HepG2 (cell line): ENCODE data around the gene FAM83D. TPM values are rescaled to one million over a fixed set of nuclear protein-coding genes. Genes with fewer than 3 reads are reported as not detected.

Experiments
- CEBPB ChIP-seq: IDR thresholded peaks from 2 replicates; pipeline ENCODE4 v1.6.1; 2011; ENCODE audit warnings: low read depth, low read length, improper control_type of control experiment, borderline replicate concordance
- CREB1 ChIP-seq, 2 experiments: fragments of 450-650 bp in 1 of 2; IDR thresholded peaks; 2 replicates each; pipeline ENCODE4 v1.6.1; 2016 to 2017; ENCODE audit warnings: control low read depth in 1 of 2, mild to moderate bottlenecking in 1 of 2, missing compliant biosample characterization in 1 of 2, missing genetic modification characterization in 1 of 2
- DR1 ChIP-seq: sonication (generic); formaldehyde crosslinking; IDR thresholded peaks from 2 replicates; pipeline ENCODE4 v1.8.0; 2021; ENCODE audit warnings: mild to moderate bottlenecking, missing genetic modification reagents, inconsistent platforms
- ELF3 ChIP-seq: IDR thresholded peaks from 2 replicates; pipeline ENCODE4 v1.6.1; 2016; ENCODE audit warnings: missing genetic modification reagents, missing compliant biosample characterization
- FOSL2 ChIP-seq: sonication (generic); formaldehyde crosslinking; IDR thresholded peaks from 2 replicates; pipeline ENCODE4 v1.4.0; 2020; ENCODE audit warnings: missing genetic modification reagents
- SATB2 ChIP-seq: sonication (generic); formaldehyde crosslinking; IDR thresholded peaks from 2 replicates; pipeline ENCODE4 v1.5.0; 2020; ENCODE audit warnings: missing genetic modification reagents
- SP1 ChIP-seq, 2 experiments: fragments of 450-650 bp in 1 of 2; sonication (generic) in 1 of 2; formaldehyde crosslinking in 1 of 2; IDR thresholded peaks; 2 replicates each; pipeline versions ENCODE4 v1.4.0 to v1.6.1; 2016 to 2020; ENCODE audit warnings: missing genetic modification reagents in 1 of 2
- ZBTB7B ChIP-seq: sonication (generic); formaldehyde crosslinking; IDR thresholded peaks from 2 replicates; pipeline ENCODE4 v1.4.0; 2020; ENCODE audit warnings: missing genetic modification reagents
- ZNF143 ChIP-seq: sonication (generic); formaldehyde crosslinking; IDR thresholded peaks from 2 replicates; pipeline ENCODE4 v1.4.0; 2020; ENCODE audit warnings: missing genetic modification reagents
- ZNF232 ChIP-seq: sonication (generic); formaldehyde crosslinking; IDR thresholded peaks from 2 replicates; pipeline ENCODE4 v1.4.0; 2020; ENCODE audit warnings: missing genetic modification reagents, borderline replicate concordance
- ZNF260 ChIP-seq: sonication (generic); formaldehyde crosslinking; IDR thresholded peaks from 2 replicates; pipeline ENCODE4 v1.4.0; 2020; ENCODE audit warnings: missing genetic modification reagents, low read depth, mild to moderate bottlenecking, borderline replicate concordance
- ZNF598 ChIP-seq: sonication (generic); formaldehyde crosslinking; IDR thresholded peaks from 2 replicates; pipeline ENCODE4 v1.5.1; 2020; ENCODE audit warnings: mild to moderate bottlenecking, missing genetic modification reagents, borderline replicate concordance
- ZNF615 ChIP-seq: sonication (generic); formaldehyde crosslinking; IDR thresholded peaks from 2 replicates; pipeline ENCODE4 v1.5.0; 2020; ENCODE audit warnings: mild to moderate bottlenecking, missing genetic modification reagents, borderline replicate concordance
- polyA plus RNA-seq, 8 experiments: library from polyadenylated mRNA; depleted of rRNA in 3 of 8; stranded (reverse) in 7 of 8; unstranded in 1 of 8; fragments of >200 nt; fragmentation: Illumina TruSeq in 4 of 8; extraction: Trizol in 4 of 8; gene quantifications; 2 replicates each; pipeline versions ENCODE4 v1.2.1 to v1.2.3, GENCODE V29; 2011 to 2016; ENCODE audit warnings: low read depth in 4 of 8, missing spikeins in 1 of 8, mixed read lengths in 1 of 8; ENCODE audit not compliant: insufficient read depth in 1 of 8
- total RNA-seq, 5 experiments: library from RNA; depleted of rRNA; stranded (reverse); fragments of >200 nt; fragmentation: Illumina TruSeq; extraction: Trizol; gene quantifications; 2 replicates each; pipeline ENCODE4 v1.2.3, GENCODE V29; 2016; ENCODE audit warnings: low read depth in 1 of 5
- TF ChIP-seq, protein P1 (sequence below): sonication (generic); formaldehyde crosslinking; IDR thresholded peaks from 2 replicates; pipeline ENCODE4 v1.4.0; 2020; ENCODE audit warnings: mild to moderate bottlenecking, missing genetic modification reagents
- TF ChIP-seq, protein P2 (sequence below): IDR thresholded peaks from 2 replicates; pipeline ENCODE4 v1.6.1; 2016; ENCODE audit warnings: mild to moderate bottlenecking
- TF ChIP-seq, protein P3 (sequence below): sonication (generic); formaldehyde crosslinking; IDR thresholded peaks from 2 replicates; pipeline ENCODE4 v1.8.0; 2022; ENCODE audit warnings: missing genetic modification reagents, low read depth, mild to moderate bottlenecking, borderline replicate concordance
- TF ChIP-seq, protein P4 (sequence below): sonication (generic); formaldehyde crosslinking; IDR thresholded peaks from 2 replicates; pipeline ENCODE4 v1.8.0; 2023; ENCODE audit warnings: mild to moderate bottlenecking, missing genetic modification reagents

Gene FAM83D
- total and polyA plus RNA-seq, 2 of the 13 experiments (the other 11 are each of a cell fraction or from before 2014, with no cell fraction given), result 51.4 to 64.0 TPM

DNA sequence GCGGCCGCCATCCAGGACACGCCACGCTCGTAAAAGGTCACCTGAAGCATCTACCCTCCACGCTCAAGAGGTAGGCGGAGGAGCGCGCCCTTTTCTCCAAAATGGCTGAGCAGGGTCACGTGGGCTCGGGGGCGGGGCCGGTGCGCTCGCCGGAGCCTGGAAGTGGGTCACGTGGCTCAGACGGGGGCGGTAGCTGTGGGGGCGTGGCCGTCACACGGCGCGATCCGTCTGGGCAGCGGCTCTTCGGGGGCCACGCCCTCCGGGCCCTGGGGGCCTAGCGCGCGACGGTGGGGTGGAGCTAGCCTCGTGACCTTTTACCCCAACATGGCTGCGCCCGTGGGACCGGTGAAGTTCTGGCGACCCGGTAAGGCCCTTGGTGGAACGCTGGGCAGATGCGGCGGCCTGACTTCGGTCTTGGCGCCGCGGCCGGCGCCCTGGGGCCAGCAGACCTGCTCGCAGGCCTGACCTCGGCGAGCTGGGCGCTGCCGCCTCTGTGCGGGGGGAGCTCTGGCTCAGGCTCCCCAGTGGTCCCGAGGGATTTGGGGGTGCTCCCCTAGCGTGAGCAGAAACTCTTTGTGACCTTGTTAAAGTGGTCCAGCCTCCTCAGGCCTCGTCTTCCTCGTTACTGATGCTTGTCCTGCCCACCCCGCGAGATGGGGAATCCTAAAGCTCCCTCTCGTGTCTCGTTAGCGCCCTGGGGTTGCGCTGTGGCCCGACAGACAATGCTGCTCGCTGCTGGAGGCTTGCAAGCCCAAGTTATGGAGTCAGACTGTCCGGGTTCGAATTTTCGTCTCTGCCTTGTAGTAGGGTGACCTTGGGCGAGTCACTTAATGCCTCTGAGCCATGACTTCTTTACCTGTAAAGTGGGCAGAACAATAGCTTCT, 36.1 kb downstream of the FAM83D start, which contains the start of gene DHX35 (continued):
- TF ChIP-seq, protein P1, sequence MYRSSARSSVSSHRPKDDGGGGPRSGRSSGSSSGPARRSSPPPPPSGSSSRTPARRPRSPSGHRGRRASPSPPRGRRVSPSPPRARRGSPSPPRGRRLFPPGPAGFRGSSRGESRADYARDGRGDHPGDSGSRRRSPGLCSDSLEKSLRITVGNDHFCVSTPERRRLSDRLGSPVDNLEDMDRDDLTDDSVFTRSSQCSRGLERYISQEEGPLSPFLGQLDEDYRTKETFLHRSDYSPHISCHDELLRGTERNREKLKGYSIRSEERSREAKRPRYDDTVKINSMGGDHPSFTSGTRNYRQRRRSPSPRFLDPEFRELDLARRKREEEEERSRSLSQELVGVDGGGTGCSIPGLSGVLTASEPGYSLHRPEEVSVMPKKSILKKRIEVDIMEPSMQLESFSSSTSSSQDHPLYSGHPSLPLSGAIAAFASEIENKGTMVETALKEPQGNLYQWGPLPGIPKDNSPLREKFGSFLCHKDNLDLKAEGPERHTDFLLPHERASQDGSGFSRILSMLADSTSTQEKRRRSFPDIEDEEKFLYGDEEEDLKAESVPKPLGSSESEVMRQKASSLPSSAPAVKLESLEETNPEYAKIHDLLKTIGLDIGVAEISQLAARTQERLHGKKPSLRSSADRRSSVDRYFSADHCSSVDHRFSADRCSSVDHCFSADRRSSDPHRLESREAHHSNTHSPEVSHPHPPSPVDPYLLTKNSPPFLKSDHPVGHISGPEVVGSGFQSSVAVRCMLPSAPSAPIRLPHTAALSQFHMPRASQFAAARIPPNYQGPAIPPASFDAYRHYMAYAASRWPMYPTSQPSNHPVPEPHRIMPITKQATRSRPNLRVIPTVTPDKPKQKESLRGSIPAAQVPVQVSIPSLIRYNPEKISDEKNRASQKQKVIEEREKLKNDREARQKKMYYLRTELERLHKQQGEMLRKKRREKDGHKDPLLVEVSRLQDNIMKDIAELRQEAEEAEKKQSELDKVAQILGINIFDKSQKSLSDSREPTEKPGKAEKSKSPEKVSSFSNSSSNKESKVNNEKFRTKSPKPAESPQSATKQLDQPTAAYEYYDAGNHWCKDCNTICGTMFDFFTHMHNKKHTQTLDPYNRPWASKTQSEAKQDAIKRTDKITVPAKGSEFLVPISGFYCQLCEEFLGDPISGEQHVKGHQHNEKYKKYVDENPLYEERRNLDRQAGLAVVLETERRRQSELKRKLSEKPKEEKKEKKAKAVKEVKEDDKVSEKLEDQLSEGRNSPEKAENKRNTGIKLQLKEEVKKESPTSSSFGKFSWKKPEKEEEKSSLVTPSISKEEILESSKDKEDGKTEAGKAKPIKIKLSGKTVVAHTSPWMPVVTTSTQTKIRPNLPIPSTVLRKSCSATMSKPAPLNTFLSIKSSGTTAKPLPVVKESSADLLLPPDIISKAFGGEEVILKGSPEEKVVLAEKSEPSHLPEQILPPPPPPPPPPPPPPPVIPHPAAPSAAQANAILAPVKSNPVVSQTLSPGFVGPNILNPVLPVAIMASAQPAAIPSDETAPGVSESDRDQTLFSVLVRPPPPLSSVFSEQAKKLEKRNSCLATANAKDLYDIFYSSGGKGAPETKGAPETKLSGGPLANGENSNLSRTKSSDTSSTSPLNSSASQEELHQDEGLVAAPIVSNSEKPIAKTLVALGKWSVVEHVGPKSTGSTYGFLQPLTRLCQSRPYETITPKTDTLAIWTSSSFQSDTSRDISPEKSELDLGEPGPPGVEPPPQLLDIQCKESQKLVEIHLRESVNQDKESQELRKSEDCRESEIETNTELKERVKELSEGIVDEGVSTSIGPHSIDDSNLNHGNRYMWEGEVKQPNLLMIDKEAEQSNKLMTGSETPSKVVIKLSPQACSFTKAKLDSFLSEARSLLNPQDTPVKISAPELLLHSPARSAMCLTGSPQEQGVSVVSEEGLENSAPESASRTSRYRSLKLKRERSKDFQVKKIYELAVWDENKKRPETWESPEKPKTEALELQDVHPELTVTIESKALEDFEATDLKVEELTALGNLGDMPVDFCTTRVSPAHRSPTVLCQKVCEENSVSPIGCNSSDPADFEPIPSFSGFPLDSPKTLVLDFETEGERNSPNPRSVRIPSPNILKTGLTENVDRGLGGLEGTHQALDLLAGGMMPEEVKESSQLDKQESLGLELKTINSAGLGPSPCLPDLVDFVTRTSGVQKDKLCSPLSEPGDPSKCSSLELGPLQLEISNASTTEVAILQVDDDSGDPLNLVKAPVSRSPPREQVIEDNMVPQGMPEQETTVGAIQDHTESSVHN (CRISPR knock-in tag), result peak; percentile 63; the same call in 1 of the 2 replicates
- TF ChIP-seq, protein P2, sequence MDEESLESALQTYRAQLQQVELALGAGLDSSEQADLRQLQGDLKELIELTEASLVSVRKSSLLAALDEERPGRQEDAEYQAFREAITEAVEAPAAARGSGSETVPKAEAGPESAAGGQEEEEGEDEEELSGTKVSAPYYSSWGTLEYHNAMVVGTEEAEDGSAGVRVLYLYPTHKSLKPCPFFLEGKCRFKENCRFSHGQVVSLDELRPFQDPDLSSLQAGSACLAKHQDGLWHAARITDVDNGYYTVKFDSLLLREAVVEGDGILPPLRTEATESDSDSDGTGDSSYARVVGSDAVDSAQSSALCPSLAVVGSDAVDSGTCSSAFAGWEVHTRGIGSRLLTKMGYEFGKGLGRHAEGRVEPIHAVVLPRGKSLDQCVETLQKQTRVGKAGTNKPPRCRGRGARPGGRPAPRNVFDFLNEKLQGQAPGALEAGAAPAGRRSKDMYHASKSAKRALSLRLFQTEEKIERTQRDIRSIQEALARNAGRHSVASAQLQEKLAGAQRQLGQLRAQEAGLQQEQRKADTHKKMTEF (CRISPR knock-in tag), result peak; percentile 98
- TF ChIP-seq DR1 (CRISPR knock-in tag), result peak; percentile 96
- peak; percentile 85 for TF ChIP-seq CREB1 (IDR thresholded peaks at IDR 0.05)
- TF ChIP-seq CREB1 (CRISPR knock-in tag; IDR thresholded peaks at IDR 0.05), result no peak
- no peak; the same call in 1 of the 2 replicates for TF ChIP-seq SATB2 (CRISPR knock-in tag)
- peak; percentile 79; the same call in 1 of the 2 replicates for TF ChIP-seq SP1 (IDR thresholded peaks at IDR 0.05)
- TF ChIP-seq SP1 (CRISPR knock-in tag; IDR thresholded peaks at IDR 0.05), result peak; percentile 99
- TF ChIP-seq ELF3 (CRISPR knock-in tag), result peak; percentile 82
- no peak for TF ChIP-seq CEBPB
- 0 out of 2 replicates have a peak, but pooled peaks have one; percentile 2 for TF ChIP-seq FOSL2 (CRISPR knock-in tag)
- 0 out of 2 replicates have a peak, but pooled peaks have one; percentile 55 for TF ChIP-seq ZNF260 (CRISPR knock-in tag)
- TF ChIP-seq, protein P3, sequence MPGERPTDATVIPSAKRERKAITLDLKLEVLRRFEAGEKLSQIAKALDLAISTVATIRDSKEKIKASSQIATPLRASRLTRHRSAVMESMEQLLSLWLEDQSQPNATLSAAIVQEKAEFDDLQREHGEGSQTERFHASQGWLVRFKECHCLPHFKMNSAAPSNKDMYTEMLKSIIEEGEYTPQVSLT (CRISPR knock-in tag), result no peak; the same call in none of the 2 replicates
- peak; percentile 98 for TF ChIP-seq ZNF598 (CRISPR knock-in tag)
- TF ChIP-seq, protein P4, sequence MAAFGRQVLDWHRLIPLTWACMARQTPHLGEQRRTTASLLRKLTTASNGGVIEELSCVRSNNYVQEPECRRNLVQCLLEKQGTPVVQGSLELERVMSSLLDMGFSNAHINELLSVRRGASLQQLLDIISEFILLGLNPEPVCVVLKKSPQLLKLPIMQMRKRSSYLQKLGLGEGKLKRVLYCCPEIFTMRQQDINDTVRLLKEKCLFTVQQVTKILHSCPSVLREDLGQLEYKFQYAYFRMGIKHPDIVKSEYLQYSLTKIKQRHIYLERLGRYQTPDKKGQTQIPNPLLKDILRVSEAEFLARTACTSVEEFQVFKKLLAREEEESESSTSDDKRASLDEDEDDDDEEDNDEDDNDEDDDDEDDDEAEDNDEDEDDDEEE, result peak; percentile 82
- TF ChIP-seq ZBTB7B, result peak; percentile 81
- TF ChIP-seq ZNF232 (CRISPR knock-in tag), result peak; percentile 85
- TF ChIP-seq ZNF143 (CRISPR knock-in tag), result peak; percentile 76
- TF ChIP-seq ZNF615, result no peak
